HL-60 (cell line): Measurements from ENCODE around the gene GPC3.

Source experiments
- GABPA ChIP-seq: IDR thresholded peaks from 2 replicates; pipeline ENCODE4 v1.6.1; 2012; ENCODE audit warnings: low read depth
- POLR2AphosphoS5 ChIP-seq: IDR thresholded peaks from 2 replicates; pipeline ENCODE4 v1.6.1; 2012; ENCODE audit warnings: low read depth
- SPI1 ChIP-seq: IDR thresholded peaks from 2 replicates; pipeline ENCODE4 v1.6.1; 2012; ENCODE audit warnings: low read depth, mild to moderate bottlenecking, borderline replicate concordance
- TF ChIP-seq, protein P1 (sequence below): IDR thresholded peaks from 2 replicates; pipeline ENCODE4 v1.6.1; 2012; ENCODE audit warnings: low read depth; ENCODE audit not compliant: insufficient replicate concordance
- TF ChIP-seq, protein P2 (sequence below): IDR thresholded peaks from one replicate; pipeline ENCODE4 v1.5.1; 2011; ENCODE audit warnings: low read length, control low read depth, inconsistent platforms; ENCODE audit not compliant: insufficient read depth

DNA sequence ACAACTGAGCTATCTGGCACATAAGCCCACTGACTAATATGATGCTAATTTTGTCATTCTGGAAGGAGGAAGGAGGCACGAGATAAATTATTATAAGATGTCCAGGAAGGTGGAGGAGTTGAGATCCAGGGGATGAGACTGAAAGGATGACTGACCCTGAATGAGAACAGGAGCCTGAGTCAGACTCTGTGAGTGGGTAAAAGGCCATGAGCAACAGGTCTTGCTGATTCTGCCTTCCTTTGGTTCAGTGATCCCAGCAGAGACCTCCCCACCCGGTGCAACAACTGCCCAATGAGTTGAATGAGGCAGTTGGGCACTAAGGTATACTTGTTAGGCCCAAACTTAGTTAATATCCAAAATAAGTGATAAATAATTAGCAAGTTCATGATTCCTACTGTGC, 332.0 kb downstream of the GPC3 start:
- TF ChIP-seq, protein P1, sequence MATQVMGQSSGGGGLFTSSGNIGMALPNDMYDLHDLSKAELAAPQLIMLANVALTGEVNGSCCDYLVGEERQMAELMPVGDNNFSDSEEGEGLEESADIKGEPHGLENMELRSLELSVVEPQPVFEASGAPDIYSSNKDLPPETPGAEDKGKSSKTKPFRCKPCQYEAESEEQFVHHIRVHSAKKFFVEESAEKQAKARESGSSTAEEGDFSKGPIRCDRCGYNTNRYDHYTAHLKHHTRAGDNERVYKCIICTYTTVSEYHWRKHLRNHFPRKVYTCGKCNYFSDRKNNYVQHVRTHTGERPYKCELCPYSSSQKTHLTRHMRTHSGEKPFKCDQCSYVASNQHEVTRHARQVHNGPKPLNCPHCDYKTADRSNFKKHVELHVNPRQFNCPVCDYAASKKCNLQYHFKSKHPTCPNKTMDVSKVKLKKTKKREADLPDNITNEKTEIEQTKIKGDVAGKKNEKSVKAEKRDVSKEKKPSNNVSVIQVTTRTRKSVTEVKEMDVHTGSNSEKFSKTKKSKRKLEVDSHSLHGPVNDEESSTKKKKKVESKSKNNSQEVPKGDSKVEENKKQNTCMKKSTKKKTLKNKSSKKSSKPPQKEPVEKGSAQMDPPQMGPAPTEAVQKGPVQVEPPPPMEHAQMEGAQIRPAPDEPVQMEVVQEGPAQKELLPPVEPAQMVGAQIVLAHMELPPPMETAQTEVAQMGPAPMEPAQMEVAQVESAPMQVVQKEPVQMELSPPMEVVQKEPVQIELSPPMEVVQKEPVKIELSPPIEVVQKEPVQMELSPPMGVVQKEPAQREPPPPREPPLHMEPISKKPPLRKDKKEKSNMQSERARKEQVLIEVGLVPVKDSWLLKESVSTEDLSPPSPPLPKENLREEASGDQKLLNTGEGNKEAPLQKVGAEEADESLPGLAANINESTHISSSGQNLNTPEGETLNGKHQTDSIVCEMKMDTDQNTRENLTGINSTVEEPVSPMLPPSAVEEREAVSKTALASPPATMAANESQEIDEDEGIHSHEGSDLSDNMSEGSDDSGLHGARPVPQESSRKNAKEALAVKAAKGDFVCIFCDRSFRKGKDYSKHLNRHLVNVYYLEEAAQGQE = no peak
- TF ChIP-seq, protein P2, sequence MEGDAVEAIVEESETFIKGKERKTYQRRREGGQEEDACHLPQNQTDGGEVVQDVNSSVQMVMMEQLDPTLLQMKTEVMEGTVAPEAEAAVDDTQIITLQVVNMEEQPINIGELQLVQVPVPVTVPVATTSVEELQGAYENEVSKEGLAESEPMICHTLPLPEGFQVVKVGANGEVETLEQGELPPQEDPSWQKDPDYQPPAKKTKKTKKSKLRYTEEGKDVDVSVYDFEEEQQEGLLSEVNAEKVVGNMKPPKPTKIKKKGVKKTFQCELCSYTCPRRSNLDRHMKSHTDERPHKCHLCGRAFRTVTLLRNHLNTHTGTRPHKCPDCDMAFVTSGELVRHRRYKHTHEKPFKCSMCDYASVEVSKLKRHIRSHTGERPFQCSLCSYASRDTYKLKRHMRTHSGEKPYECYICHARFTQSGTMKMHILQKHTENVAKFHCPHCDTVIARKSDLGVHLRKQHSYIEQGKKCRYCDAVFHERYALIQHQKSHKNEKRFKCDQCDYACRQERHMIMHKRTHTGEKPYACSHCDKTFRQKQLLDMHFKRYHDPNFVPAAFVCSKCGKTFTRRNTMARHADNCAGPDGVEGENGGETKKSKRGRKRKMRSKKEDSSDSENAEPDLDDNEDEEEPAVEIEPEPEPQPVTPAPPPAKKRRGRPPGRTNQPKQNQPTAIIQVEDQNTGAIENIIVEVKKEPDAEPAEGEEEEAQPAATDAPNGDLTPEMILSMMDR = no peak
- TF ChIP-seq GABPA = no peak
- no peak for TF ChIP-seq POLR2AphosphoS5
- no peak for TF ChIP-seq SPI1
